ENCODE results near the gene HIVEP3.

Gene HIVEP3

DNA sequence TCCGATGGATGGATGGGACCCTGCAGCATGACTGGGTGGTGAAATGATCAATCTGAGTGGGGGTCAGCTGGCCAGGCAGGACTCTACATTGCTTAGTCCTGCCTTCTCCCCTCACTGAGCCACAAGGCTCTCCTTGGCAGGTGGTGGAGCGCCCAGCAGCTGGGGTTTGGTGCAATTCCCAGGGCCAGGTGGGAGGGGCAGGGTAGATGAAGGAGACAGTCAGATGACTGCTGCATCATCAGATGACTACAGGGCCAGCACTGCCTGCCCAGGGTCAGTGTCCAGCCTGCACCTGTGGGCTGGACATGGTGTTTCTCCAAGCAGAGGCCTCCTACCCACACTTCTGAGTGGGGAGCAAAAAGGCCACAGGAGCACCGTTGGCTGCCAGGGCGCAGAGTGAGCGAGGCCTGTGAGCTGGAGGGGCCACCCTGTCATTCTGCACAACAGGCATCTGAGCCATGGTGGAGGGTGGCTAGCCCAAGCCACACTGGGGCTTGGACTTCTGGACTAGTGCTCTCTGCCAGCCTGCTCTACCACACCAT lies 330.3 kb downstream of the HIVEP3 start:
- peaks cover 100% of the 10 kb centered on the region for H3K79me2 ChIP-seq (ENCODE audit: insufficient read depth, low read length)
- H3K27ac ChIP-seq (ENCODE audit: low read length) = peak overlapping the region; percentile 29; the same call in 1 of the 2 replicates
- H3K9ac ChIP-seq (ENCODE audit: low read depth, low read length) = no peak overlapping the region
- H3K4me3 ChIP-seq (ENCODE audit: low read depth in 1 of 2, low read length in 2 of 2) = no peak overlapping the region
- no peak for ATAC-seq (ENCODE audit: insufficient read depth, low read depth)
- DNase-seq = no peak
- no peaks in the 10 kb centered on the region for H3K4me1 ChIP-seq (ENCODE audit: insufficient read depth, low read length)
- H4K20me1 ChIP-seq (ENCODE audit: insufficient read depth, low read length) = peaks cover 96% of the 10 kb centered on the region
- H3K27me3 ChIP-seq (ENCODE audit: insufficient read depth, low read length, poor library complexity) = no peaks in the 10 kb centered on the region
- TF ChIP-seq EZH2 (IDR thresholded peaks at IDR 0.05; ENCODE audit: borderline replicate concordance, low read depth, low read length, severe bottlenecking) = no peak
- TF ChIP-seq, protein P1, sequence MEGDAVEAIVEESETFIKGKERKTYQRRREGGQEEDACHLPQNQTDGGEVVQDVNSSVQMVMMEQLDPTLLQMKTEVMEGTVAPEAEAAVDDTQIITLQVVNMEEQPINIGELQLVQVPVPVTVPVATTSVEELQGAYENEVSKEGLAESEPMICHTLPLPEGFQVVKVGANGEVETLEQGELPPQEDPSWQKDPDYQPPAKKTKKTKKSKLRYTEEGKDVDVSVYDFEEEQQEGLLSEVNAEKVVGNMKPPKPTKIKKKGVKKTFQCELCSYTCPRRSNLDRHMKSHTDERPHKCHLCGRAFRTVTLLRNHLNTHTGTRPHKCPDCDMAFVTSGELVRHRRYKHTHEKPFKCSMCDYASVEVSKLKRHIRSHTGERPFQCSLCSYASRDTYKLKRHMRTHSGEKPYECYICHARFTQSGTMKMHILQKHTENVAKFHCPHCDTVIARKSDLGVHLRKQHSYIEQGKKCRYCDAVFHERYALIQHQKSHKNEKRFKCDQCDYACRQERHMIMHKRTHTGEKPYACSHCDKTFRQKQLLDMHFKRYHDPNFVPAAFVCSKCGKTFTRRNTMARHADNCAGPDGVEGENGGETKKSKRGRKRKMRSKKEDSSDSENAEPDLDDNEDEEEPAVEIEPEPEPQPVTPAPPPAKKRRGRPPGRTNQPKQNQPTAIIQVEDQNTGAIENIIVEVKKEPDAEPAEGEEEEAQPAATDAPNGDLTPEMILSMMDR (IDR thresholded peaks at IDR 0.05; ENCODE audit: borderline replicate concordance, extremely low read depth, low read length, poor library complexity, severe bottlenecking) = no peak
- no peaks in the 10 kb centered on the region for H3K9me3 ChIP-seq (ENCODE audit: insufficient read depth, low read length, severe bottlenecking)
- H2AFZ ChIP-seq (ENCODE audit: low read depth, low read length) = no peak overlapping the region
- peaks cover 86% of the 10 kb centered on the region for H3K36me3 ChIP-seq (ENCODE audit: insufficient read depth, low read length)
- no peak overlapping the region for H3K4me2 ChIP-seq (ENCODE audit: insufficient read depth, low read length)

DNA sequence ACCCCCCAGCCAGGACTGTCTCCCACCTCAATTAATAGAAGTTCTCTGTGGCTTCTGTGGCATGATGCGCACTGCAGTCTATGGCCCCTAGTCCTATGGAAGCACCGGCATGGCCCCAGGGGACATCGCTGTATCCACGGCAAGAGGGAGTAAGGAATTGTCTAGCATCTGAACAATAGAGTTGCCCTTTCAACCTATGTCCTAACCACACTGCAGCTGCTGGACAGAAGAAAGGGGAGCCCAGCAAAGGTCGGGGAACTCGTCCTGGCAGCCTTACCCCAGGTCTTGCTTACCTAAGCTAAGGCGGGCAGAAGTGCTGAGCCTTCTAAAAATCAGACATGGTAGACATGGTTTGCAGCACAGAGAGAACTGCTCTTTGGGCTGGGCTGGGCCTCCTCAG lies 330.9 kb downstream of the HIVEP3 start:
- no peak overlapping the region for H3K4me2 ChIP-seq (ENCODE audit: insufficient read depth, low read length)
- H2AFZ ChIP-seq (ENCODE audit: low read depth, low read length) = no peak overlapping the region
- TF ChIP-seq, protein P1 (IDR thresholded peaks at IDR 0.05; ENCODE audit: borderline replicate concordance, extremely low read depth, low read length, poor library complexity, severe bottlenecking) = no peak
- TF ChIP-seq EZH2 (IDR thresholded peaks at IDR 0.05; ENCODE audit: borderline replicate concordance, low read depth, low read length, severe bottlenecking) = no peak
- DNase-seq (no peak), ATAC-seq (ENCODE audit: insufficient read depth, low read depth) (no peak)
- H3K4me3 ChIP-seq (ENCODE audit: low read depth in 1 of 2, low read length in 2 of 2) = no peak overlapping the region
- H3K79me2 ChIP-seq (ENCODE audit: insufficient read depth, low read length) = peaks cover 100% of the 10 kb centered on the region
- no peaks in the 10 kb centered on the region for H3K9me3 ChIP-seq (ENCODE audit: insufficient read depth, low read length, severe bottlenecking)
- H4K20me1 ChIP-seq (ENCODE audit: insufficient read depth, low read length) = peaks cover 97% of the 10 kb centered on the region
- peaks cover 91% of the 10 kb centered on the region for H3K36me3 ChIP-seq (ENCODE audit: insufficient read depth, low read length)
- H3K27ac ChIP-seq (ENCODE audit: low read length) = 0 out of 2 replicates have a peak overlapping the region, but pooled peaks have one; percentile 29
- H3K4me1 ChIP-seq (ENCODE audit: insufficient read depth, low read length) = no peaks in the 10 kb centered on the region
- no peaks in the 10 kb centered on the region for H3K27me3 ChIP-seq (ENCODE audit: insufficient read depth, low read length, poor library complexity)
- no peak overlapping the region for H3K9ac ChIP-seq (ENCODE audit: low read depth, low read length)

GRCh38 chr1:41586230-41586629 lies 332.5 kb downstream of the HIVEP3 start:
- Histone ChIP-seq H3K4me2 (ENCODE audit: insufficient read depth, low read length) (no peak overlapping the region), H3K27ac (ENCODE audit: low read length) (peak overlapping the region; percentile 49), H3K36me3 (ENCODE audit: insufficient read depth, low read length) (peaks cover 92% of the 10 kb centered on the region), H2AFZ (ENCODE audit: low read depth, low read length) (no peak overlapping the region), H3K4me1 (ENCODE audit: insufficient read depth, low read length) (no peaks in the 10 kb centered on the region), H3K9ac (ENCODE audit: low read depth, low read length) (no peak overlapping the region), H3K79me2 (ENCODE audit: insufficient read depth, low read length) (peaks cover 100% of the 10 kb centered on the region), H3K9me3 (ENCODE audit: insufficient read depth, low read length, severe bottlenecking) (no peaks in the 10 kb centered on the region), H4K20me1 (ENCODE audit: insufficient read depth, low read length) (peaks cover 97% of the 10 kb centered on the region), H3K4me3 (ENCODE audit: low read depth in 1 of 2, low read length in 2 of 2) (no peak overlapping the region), H3K27me3 (ENCODE audit: insufficient read depth, low read length, poor library complexity) (no peaks in the 10 kb centered on the region)
- no peak for ATAC-seq (ENCODE audit: insufficient read depth, low read depth)
- DNase-seq = no peak
- TF ChIP-seq EZH2 (IDR thresholded peaks at IDR 0.05; ENCODE audit: borderline replicate concordance, low read depth, low read length, severe bottlenecking) = no peak
- TF ChIP-seq, protein P1 (IDR thresholded peaks at IDR 0.05; ENCODE audit: borderline replicate concordance, extremely low read depth, low read length, poor library complexity, severe bottlenecking) = no peak

Measured in DND-41 (cell line).